GM23338 (cell line): ENCODE measurements around the gene THUMPD2.

Experiments used
- CREB1 ChIP-seq: fragments of 250-450 bp; sonication (Bioruptor Pico); IDR thresholded peaks from 2 replicates; pipeline ENCODE4 v1.5.0; 2020; ENCODE audit warnings: low read depth, mild to moderate bottlenecking, moderate library complexity
- CTCF ChIP-seq, 2 experiments: fragments of 200-600 bp in 1 of 2; sonication (generic) in 1 of 2; conservative IDR thresholded peaks; 2 replicates each; pipeline versions ENCODE4 v1.5.1 to v1.6.1; 2016 to 2017; ENCODE audit warnings: antibody characterized with exemption in 2 of 2, low read depth in 2 of 2, mild to moderate bottlenecking in 2 of 2, moderate library complexity in 1 of 2
- EZH2 ChIP-seq: fragments of 200-600 bp; sonication (generic); IDR thresholded peaks from one replicate; pipeline ENCODE4 v1.8.0; 2017; ENCODE audit warnings: antibody characterized with exemption, mild to moderate bottlenecking, low read depth; ENCODE audit not compliant: unreplicated experiment
- JUNB ChIP-seq: IDR thresholded peaks from one replicate; pipeline ENCODE4 v1.6.1; 2016; ENCODE audit warnings: antibody characterized with exemption; ENCODE audit not compliant: unreplicated experiment
- NANOG ChIP-seq: IDR thresholded peaks from 2 replicates; pipeline ENCODE4 v1.6.1; 2016; ENCODE audit warnings: antibody characterized with exemption, borderline replicate concordance
- ZNF114 ChIP-seq: fragments of 250-450 bp; sonication (Bioruptor Pico); IDR thresholded peaks from 2 replicates; pipeline ENCODE4 v1.5.0; 2020; ENCODE audit warnings: mild to moderate bottlenecking, moderate library complexity
- TF ChIP-seq, protein P1 (sequence below): fragments of 250-450 bp; sonication (Bioruptor Pico); IDR thresholded peaks from 2 replicates; pipeline ENCODE4 v1.5.0; 2020; ENCODE audit warnings: mild to moderate bottlenecking, moderate library complexity
- TF ChIP-seq, protein P2 (sequence below): IDR thresholded peaks from one replicate; pipeline ENCODE4 v1.6.1; 2018; ENCODE audit warnings: antibody characterized with exemption; ENCODE audit not compliant: unreplicated experiment

- no peak for TF ChIP-seq CREB1 (CRISPR knock-in tag)
- no peak for TF ChIP-seq CTCF (conservative IDR thresholded peaks at IDR 0.05; ENCODE audit: low read depth in 2 of 2)
- TF ChIP-seq, protein P1, sequence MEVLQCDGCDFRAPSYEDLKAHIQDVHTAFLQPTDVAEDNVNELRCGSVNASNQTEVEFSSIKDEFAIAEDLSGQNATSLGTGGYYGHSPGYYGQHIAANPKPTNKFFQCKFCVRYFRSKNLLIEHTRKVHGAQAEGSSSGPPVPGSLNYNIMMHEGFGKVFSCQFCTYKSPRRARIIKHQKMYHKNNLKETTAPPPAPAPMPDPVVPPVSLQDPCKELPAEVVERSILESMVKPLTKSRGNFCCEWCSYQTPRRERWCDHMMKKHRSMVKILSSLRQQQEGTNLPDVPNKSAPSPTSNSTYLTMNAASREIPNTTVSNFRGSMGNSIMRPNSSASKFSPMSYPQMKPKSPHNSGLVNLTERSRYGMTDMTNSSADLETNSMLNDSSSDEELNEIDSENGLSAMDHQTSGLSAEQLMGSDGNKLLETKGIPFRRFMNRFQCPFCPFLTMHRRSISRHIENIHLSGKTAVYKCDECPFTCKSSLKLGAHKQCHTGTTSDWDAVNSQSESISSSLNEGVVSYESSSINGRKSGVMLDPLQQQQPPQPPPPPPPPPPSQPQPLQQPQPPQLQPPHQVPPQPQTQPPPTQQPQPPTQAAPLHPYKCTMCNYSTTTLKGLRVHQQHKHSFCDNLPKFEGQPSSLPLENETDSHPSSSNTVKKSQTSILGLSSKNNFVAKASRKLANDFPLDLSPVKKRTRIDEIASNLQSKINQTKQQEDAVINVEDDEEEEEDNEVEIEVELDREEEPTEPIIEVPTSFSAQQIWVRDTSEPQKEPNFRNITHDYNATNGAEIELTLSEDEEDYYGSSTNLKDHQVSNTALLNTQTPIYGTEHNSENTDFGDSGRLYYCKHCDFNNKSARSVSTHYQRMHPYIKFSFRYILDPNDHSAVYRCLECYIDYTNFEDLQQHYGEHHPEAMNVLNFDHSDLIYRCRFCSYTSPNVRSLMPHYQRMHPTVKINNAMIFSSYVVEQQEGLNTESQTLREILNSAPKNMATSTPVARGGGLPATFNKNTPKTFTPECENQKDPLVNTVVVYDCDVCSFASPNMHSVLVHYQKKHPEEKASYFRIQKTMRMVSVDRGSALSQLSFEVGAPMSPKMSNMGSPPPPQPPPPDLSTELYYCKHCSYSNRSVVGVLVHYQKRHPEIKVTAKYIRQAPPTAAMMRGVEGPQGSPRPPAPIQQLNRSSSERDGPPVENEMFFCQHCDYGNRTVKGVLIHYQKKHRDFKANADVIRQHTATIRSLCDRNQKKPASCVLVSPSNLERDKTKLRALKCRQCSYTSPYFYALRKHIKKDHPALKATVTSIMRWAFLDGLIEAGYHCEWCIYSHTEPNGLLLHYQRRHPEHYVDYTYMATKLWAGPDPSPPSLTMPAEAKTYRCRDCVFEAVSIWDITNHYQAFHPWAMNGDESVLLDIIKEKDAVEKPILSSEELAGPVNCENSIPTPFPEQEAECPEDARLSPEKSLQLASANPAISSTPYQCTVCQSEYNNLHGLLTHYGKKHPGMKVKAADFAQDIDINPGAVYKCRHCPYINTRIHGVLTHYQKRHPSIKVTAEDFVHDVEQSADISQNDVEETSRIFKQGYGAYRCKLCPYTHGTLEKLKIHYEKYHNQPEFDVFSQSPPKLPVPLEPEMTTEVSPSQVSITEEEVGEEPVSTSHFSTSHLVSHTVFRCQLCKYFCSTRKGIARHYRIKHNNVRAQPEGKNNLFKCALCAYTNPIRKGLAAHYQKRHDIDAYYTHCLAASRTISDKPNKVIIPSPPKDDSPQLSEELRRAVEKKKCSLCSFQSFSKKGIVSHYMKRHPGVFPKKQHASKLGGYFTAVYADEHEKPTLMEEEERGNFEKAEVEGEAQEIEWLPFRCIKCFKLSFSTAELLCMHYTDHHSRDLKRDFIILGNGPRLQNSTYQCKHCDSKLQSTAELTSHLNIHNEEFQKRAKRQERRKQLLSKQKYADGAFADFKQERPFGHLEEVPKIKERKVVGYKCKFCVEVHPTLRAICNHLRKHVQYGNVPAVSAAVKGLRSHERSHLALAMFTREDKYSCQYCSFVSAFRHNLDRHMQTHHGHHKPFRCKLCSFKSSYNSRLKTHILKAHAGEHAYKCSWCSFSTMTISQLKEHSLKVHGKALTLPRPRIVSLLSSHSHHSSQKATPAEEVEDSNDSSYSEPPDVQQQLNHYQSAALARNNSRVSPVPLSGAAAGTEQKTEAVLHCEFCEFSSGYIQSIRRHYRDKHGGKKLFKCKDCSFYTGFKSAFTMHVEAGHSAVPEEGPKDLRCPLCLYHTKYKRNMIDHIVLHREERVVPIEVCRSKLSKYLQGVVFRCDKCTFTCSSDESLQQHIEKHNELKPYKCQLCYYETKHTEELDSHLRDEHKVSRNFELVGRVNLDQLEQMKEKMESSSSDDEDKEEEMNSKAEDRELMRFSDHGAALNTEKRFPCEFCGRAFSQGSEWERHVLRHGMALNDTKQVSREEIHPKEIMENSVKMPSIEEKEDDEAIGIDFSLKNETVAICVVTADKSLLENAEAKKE = no peak
- TF ChIP-seq EZH2 = no peak
- TF ChIP-seq ZNF114 (CRISPR knock-in tag) = no peak
- TF ChIP-seq, protein P2, sequence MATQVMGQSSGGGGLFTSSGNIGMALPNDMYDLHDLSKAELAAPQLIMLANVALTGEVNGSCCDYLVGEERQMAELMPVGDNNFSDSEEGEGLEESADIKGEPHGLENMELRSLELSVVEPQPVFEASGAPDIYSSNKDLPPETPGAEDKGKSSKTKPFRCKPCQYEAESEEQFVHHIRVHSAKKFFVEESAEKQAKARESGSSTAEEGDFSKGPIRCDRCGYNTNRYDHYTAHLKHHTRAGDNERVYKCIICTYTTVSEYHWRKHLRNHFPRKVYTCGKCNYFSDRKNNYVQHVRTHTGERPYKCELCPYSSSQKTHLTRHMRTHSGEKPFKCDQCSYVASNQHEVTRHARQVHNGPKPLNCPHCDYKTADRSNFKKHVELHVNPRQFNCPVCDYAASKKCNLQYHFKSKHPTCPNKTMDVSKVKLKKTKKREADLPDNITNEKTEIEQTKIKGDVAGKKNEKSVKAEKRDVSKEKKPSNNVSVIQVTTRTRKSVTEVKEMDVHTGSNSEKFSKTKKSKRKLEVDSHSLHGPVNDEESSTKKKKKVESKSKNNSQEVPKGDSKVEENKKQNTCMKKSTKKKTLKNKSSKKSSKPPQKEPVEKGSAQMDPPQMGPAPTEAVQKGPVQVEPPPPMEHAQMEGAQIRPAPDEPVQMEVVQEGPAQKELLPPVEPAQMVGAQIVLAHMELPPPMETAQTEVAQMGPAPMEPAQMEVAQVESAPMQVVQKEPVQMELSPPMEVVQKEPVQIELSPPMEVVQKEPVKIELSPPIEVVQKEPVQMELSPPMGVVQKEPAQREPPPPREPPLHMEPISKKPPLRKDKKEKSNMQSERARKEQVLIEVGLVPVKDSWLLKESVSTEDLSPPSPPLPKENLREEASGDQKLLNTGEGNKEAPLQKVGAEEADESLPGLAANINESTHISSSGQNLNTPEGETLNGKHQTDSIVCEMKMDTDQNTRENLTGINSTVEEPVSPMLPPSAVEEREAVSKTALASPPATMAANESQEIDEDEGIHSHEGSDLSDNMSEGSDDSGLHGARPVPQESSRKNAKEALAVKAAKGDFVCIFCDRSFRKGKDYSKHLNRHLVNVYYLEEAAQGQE = no peak
- no peak for TF ChIP-seq JUNB
- no peak for TF ChIP-seq NANOG
These were observed 59.7 kb downstream of the THUMPD2 start for GRCh38 chr2:39719317-39719716.
